Endothelial cell of umbilical vein (primary cell): Measurements from ENCODE around the gene SYT17. TPM values are rescaled to one million over a fixed set of nuclear protein-coding genes. Genes with fewer than 3 reads are reported as not detected.

Experiments
- BruUV-seq: library from RNA; stranded (reverse); fragments of 400-500 nt; replicated peaks from 2 replicates; lab custom pipeline; 2021; lab: Mats Ljungman, UMichigan
- CTCF ChIA-PET: fragments of 300-600, 350-600 bp; sonication (Branson Sonifier 250); formaldehyde crosslinking; loops from one replicate; lab custom pipeline; 2021; ENCODE audit warnings: antibody characterized with exemption, inconsistent platforms; lab: Charles Lee
- POLR2A ChIA-PET: fragments of 300-600, 350-600 bp; sonication (Branson Sonifier 250); formaldehyde crosslinking; loops from one replicate; lab custom pipeline; 2021; ENCODE audit warnings: antibody characterized with exemption, inconsistent platforms; lab: Charles Lee
- DNase-seq: peaks from one replicate; pipeline ENCODE4 v3.0.0-alpha.2; 2011; ENCODE audit warnings: low read depth, low spot score
- FAIRE-seq: peaks from 2 replicates; lab custom pipeline; 2011; peaks lifted over from hg19 to GRCh38; lab: Jason Lieb, UNC
- H2AFZ ChIP-seq: 2 replicates; pipeline ENCODE4 v1.6.0; 2012; ENCODE audit warnings: low read depth, low read length, control low read depth, inconsistent platforms
- H3K27ac ChIP-seq: 2 replicates; pipeline ENCODE4 v1.5.1; 2011; ENCODE audit warnings: low read depth, mild to moderate bottlenecking, control low read depth, low read length, moderate library complexity; ENCODE audit not compliant: insufficient read depth
- H3K27me3 ChIP-seq, 2 experiments: 2 replicates each; pipeline versions ENCODE4 v1.6.0 to v1.6.1; 2011; ENCODE audit warnings: low read length in 2 of 2, mixed read lengths in 1 of 2; ENCODE audit not compliant: control insufficient read depth in 2 of 2, insufficient read depth in 2 of 2
- H3K36me3 ChIP-seq, 2 experiments: 2 replicates in 1 of 2; 3 replicates in 1 of 2; pipeline ENCODE4 v1.5.1; 2011; ENCODE audit warnings: low read length in 2 of 2, mild to moderate bottlenecking in 1 of 2, moderate library complexity in 1 of 2; ENCODE audit not compliant: control insufficient read depth in 2 of 2, insufficient read depth in 2 of 2; ENCODE audit errors: extremely low read depth in 1 of 2
- H3K4me1 ChIP-seq: 3 replicates; pipeline ENCODE4 v1.5.1; 2011; ENCODE audit warnings: mild to moderate bottlenecking, low read length; ENCODE audit not compliant: control insufficient read depth, insufficient read depth; ENCODE audit errors: extremely low read depth
- H3K4me2 ChIP-seq: 2 replicates; pipeline ENCODE4 v1.6.1; 2011; ENCODE audit warnings: low read length, control low read depth, mixed read lengths; ENCODE audit not compliant: insufficient read depth
- H3K4me3 ChIP-seq, 3 experiments: fragments of 200-600 bp in 1 of 3; sonication (generic), shearing (Covaris generic) in 1 of 3; replicated peaks in 1 of 3; 2 replicates each; pipeline ENCODE4 v1.5.1; 2011 to 2016; ENCODE audit warnings: control low read depth in 3 of 3, low read length in 3 of 3, mild to moderate bottlenecking in 2 of 3, inconsistent platforms in 1 of 3, low read depth in 1 of 3, moderate library complexity in 1 of 3; ENCODE audit not compliant: insufficient read depth in 1 of 3
- H3K79me2 ChIP-seq: 2 replicates; pipeline ENCODE4 v1.6.0; 2012; ENCODE audit warnings: low read length, inconsistent platforms; ENCODE audit not compliant: control insufficient read depth, insufficient read depth
- H3K9ac ChIP-seq: replicated peaks from 2 replicates; pipeline ENCODE3; 2011; ENCODE audit warnings: low read length, control low read depth; ENCODE audit not compliant: insufficient read depth; ENCODE audit errors: extremely low read depth
- H3K9me1 ChIP-seq: replicated peaks from 3 replicates; pipeline ENCODE4 v1.6.0; 2011; ENCODE audit warnings: mild to moderate bottlenecking, low read length; ENCODE audit not compliant: control insufficient read depth, insufficient read depth; ENCODE audit errors: extremely low read depth
- H3K9me3 ChIP-seq: replicated peaks from 2 replicates; pipeline ENCODE4 v1.5.1; 2012; ENCODE audit warnings: low read length, inconsistent platforms; ENCODE audit not compliant: control insufficient read depth, insufficient read depth
- H4K20me1 ChIP-seq: replicated peaks from 2 replicates; pipeline ENCODE3; 2011; ENCODE audit warnings: mild to moderate bottlenecking, low read length; ENCODE audit not compliant: control insufficient read depth, insufficient read depth; ENCODE audit errors: extremely low read depth
- CTCF ChIP-seq, 2 donors: IDR thresholded peaks; 1 replicate in 1 of 2; 2 replicates in 1 of 2; pipeline ENCODE4 v1.5.1; 2011; ENCODE audit warnings: low read length in 2 of 2, mild to moderate bottlenecking in 2 of 2, moderate library complexity in 2 of 2, control low read depth in 1 of 2, inconsistent platforms in 1 of 2, low read depth in 1 of 2; ENCODE audit not compliant: insufficient read depth in 1 of 2; ENCODE audit errors: extremely low read depth in 1 of 2
- EZH2 ChIP-seq: IDR thresholded peaks from 2 replicates; pipeline ENCODE4 v1.6.1; 2012; ENCODE audit warnings: borderline replicate concordance, low read depth, mild to moderate bottlenecking, moderate library complexity, low read length, inconsistent platforms; ENCODE audit not compliant: severe bottlenecking
- FOS ChIP-seq: IDR thresholded peaks from 2 replicates; pipeline ENCODE4 v1.6.1; 2011; ENCODE audit warnings: mild to moderate bottlenecking, low read length, moderate library complexity, borderline replicate concordance; ENCODE audit not compliant: insufficient read depth
- GATA2 ChIP-seq: IDR thresholded peaks from 2 replicates; pipeline ENCODE4 v1.7.0; 2011; ENCODE audit warnings: low read depth, mild to moderate bottlenecking, moderate library complexity, mixed read lengths, low read length; ENCODE audit not compliant: insufficient read length, insufficient read depth
- JUN ChIP-seq: IDR thresholded peaks from 2 replicates; pipeline ENCODE4 v1.6.1; 2011; ENCODE audit warnings: borderline replicate concordance, low read depth; ENCODE audit not compliant: insufficient read length, insufficient read depth
- MAX ChIP-seq: IDR thresholded peaks from 2 replicates; pipeline ENCODE4 v1.6.1; 2011; ENCODE audit not compliant: insufficient read depth, insufficient read length
- MYC ChIP-seq: IDR thresholded peaks from one replicate; pipeline ENCODE4 v1.6.1; 2011; ENCODE audit warnings: mild to moderate bottlenecking, low read depth, low read length
- POLR2A ChIP-seq: IDR thresholded peaks from 2 replicates; pipeline ENCODE4 v1.6.1; 2012; ENCODE audit warnings: low read depth, mild to moderate bottlenecking, control low read depth, low read length
- POLR2AphosphoS5 ChIP-seq: IDR thresholded peaks from 2 replicates; pipeline ENCODE4 v1.6.1; 2012; ENCODE audit warnings: low read depth, mild to moderate bottlenecking, control low read depth, low read length, moderate library complexity; ENCODE audit not compliant: insufficient read depth
- dilution Hi-C: fragments of 300-500 bp; cut with MboI; formaldehyde crosslinking; loops from one replicate; pipeline ENCODE4 v1.15.0; 2019; ENCODE audit warnings: low sequenced_read_pairs; ENCODE audit not compliant: extremely low pct_ligation_motif_present
- intact Hi-C: fragments of 100-400 bp; cut with micrococcal nuclease; formaldehyde crosslinking; loops from one replicate; pipeline ENCODE4 v1.10.0; 2022
- polyA plus RNA-seq, 4 experiments: library from polyadenylated mRNA; depleted of rRNA in 3 of 4; stranded (reverse) in 3 of 4; unstranded in 1 of 4; fragments of >200 nt; gene quantifications; 2 replicates each; pipeline versions ENCODE4 v1.2.1 to v1.2.3, GENCODE V29; 2011 to 2012; ENCODE audit warnings: missing spikeins in 1 of 4
- total RNA-seq: library from RNA; stranded (reverse); gene quantifications from 2 replicates; pipeline ENCODE4 v1.2.3, GENCODE V29; 2021

SYT17 gene
- total and polyA plus RNA-seq, 2 donors (not counting 3 experiments of a cell fraction or from before 2014, with no cell fraction given): 1.9 to 4.2 TPM

GRCh38 chr16:19145010-19145409, 23.0 kb upstream of the SYT17 start:
- Histone ChIP-seq H3K9me3 (no peaks in the 10 kb centered on the region), H3K27me3 (peaks cover 4 to 17% of the 10 kb centered on the region in 2 experiments), H3K4me3 (no peak overlapping the region), H3K79me2 (no peaks in the 10 kb centered on the region), H4K20me1 (no peaks in the 10 kb centered on the region), H3K4me2 (no peak overlapping the region), H3K36me3 (no peaks in the 10 kb centered on the region), H3K4me1 (no peaks in the 10 kb centered on the region), H2AFZ (no peak overlapping the region), H3K27ac (no peak overlapping the region), H3K9ac (no peak overlapping the region), H3K9me1 (no peaks in the 10 kb centered on the region)
- intact Hi-C loops (no loop called here), dilution Hi-C loops (no loop called here)
- FAIRE-seq (no peak), DNase-seq (no peak)
- ChIA-PET POLR2A (no interaction called here), CTCF (interaction anchor here (0.7 to 2.5 kb wide), 5 partner anchors 11 to 770 kb away, joined by 3 to 8 read pairs (median 6); no protein-coding TSS in a partner anchor)
- BruUV-seq: no TSS peak
- no peak for TF ChIP-seq MAX
- TF ChIP-seq JUN: no peak
- TF ChIP-seq MYC: no peak
- no peak for TF ChIP-seq FOS
- no peak for TF ChIP-seq GATA2
- TF ChIP-seq CTCF (IDR thresholded peaks at IDR 0.05; ENCODE audit: extremely low read depth in 1 of 2, insufficient read depth in 1 of 2, low read depth in 1 of 2, low read length in 2 of 2): no peak
- TF ChIP-seq EZH2: no peak
- TF ChIP-seq POLR2A: no peak
- TF ChIP-seq POLR2AphosphoS5: no peak
